Adrenal gland (tissue), 12 donors: ENCODE data around the gene ZNF81. TPM values are rescaled to one million over a fixed set of nuclear protein-coding genes. Genes with fewer than 3 reads are reported as not detected.
"Not testable (repeated sequence)": the region's sequence is repeated elsewhere in the genome, so short reads cannot be mapped to it uniquely, and the experiment has no call there.

Experiments
- DNase-seq, 7 donors: peaks; one replicate each; pipeline ENCODE4 v3.0.0-alpha.2; 2019 to 2020
- H3K27ac ChIP-seq, 5 donors: fragments of 200-600 bp; sonication (generic) in 4 of 5; 1 replicate in 3 of 5; 2 replicates in 2 of 5; pipeline versions ENCODE4 v1.5.1 to v1.8.0; 2016 to 2020; ENCODE audit warnings: mild to moderate bottlenecking in 1 of 5
- H3K27me3 ChIP-seq: fragments of 200-600 bp; 2 replicates; pipeline ENCODE4 v1.8.0; 2021
- H3K36me3 ChIP-seq, 2 donors: fragments of 200-600 bp; replicated peaks in 1 of 2; 1 replicate in 1 of 2; 2 replicates in 1 of 2; pipeline versions ENCODE4 v1.5.1 to v1.8.0; 2018 to 2022
- H3K4me1 ChIP-seq, 2 donors: fragments of 200-600 bp; replicated peaks in 1 of 2; 1 replicate in 1 of 2; 2 replicates in 1 of 2; pipeline versions ENCODE4 v1.5.1 to v1.8.0; 2018 to 2021
- H3K4me3 ChIP-seq, 4 donors: fragments of 200-600 bp; sonication (generic) in 3 of 4; one replicate each; pipeline ENCODE4 v1.5.1; 2016 to 2018
- H3K9me3 ChIP-seq, 3 donors: fragments of 200-600 bp; sonication (generic) in 1 of 3; replicated peaks in 1 of 3; 1 replicate in 2 of 3; 2 replicates in 1 of 3; pipeline versions ENCODE4 v1.5.1 to v1.8.0; 2016 to 2021
- CTCF ChIP-seq, 6 experiments: fragments of 450-650 bp in 4 of 6; fragments of 200-600 bp in 2 of 6; sonication (generic) in 1 of 6; IDR thresholded peaks; 1 replicate in 5 of 6; 2 replicates in 1 of 6; pipeline versions ENCODE4 v1.5.1 to v1.8.0; 2016 to 2021; ENCODE audit warnings: antibody characterized with exemption in 6 of 6, mild to moderate bottlenecking in 2 of 6, moderate library complexity in 1 of 6
- POLR2A ChIP-seq, 2 donors: fragments of 450-650 bp; IDR thresholded peaks; one replicate each; pipeline ENCODE4 v1.6.1; 2017; ENCODE audit warnings: antibody characterized with exemption in 2 of 2, mild to moderate bottlenecking in 2 of 2, moderate library complexity in 1 of 2
- WGBS, 4 donors: extraction: QIAGEN DNeasy Blood & Tissue Kit in 2 of 4; methylation state at CpG; one replicate each; pipeline versions ENCODE4 v1.1.5 to v1.1.7; 2013 to 2017; 5-methylcytosine and 5-hydroxymethylcytosine counted together
- intact Hi-C, 2 donors: fragments of 100-400 bp; cut with DNase I; formaldehyde crosslinking; loops; one replicate each; pipeline versions ENCODE4 v1.14.1 to v1.15.0; 2022 to 2023
- polyA plus RNA-seq, 3 donors: library from polyadenylated mRNA; stranded (reverse); fragments of 200-250 nt in 2 of 3; fragments of 350-450 nt in 1 of 3; fragmentation: Illumina TruSeq in 1 of 3; extraction: RNeasy Lipid Tissue Mini Kit (QIAGEN cat#74804) in 1 of 3; gene quantifications; one replicate each; pipeline ENCODE4 v1.2.3, GENCODE V29; 2013 to 2014
- total RNA-seq, 9 donors: library from RNA; depleted of rRNA in 4 of 9; stranded (reverse); fragments of >200 nt in 4 of 9; fragments of 120-200 nt in 1 of 9; fragmentation: NEBNext Ultra II Directional in 1 of 9; extraction: Animal tissue kit (Norgen Biotek cat#: 25700) in 1 of 9; gene quantifications; one replicate each; pipeline versions ENCODE4 v1.1.0 to v1.2.4, GENCODE V29; 2013 to 2023
- donor health status: healthy with polysubstance abuse.
- donor health status: Bipolar disorder and iron deficiency.
- donor health status: DM: yes; HTN: yes; CAD: no.
- donor health status: DM: no; HTN: no; CAD: no.
- donor health status: DM: no; HTN: no; CAD: no.
- donor health status: DM: yes; HTN: yes; CAD: no.

Gene ZNF81
- total and polyA plus RNA-seq, 12 donors: 0.74 to 13.2 (median 6.4) TPM

- H3K27me3 ChIP-seq: no peaks in the 10 kb centered on the region
- H3K27ac ChIP-seq: no peak overlapping the region
- no peaks in the 10 kb centered on the region for H3K36me3 ChIP-seq
- 60 to 81% (median 73%) methylated on average over 2 of the region's 2 CpGs for WGBS, 4 donors
- no peak for TF ChIP-seq POLR2A (IDR thresholded peaks at IDR 0.05)
- no peak for TF ChIP-seq CTCF (IDR thresholded peaks at IDR 0.05)
- H3K9me3 ChIP-seq: no peaks in the 10 kb centered on the region
- H3K4me3 ChIP-seq: no peak overlapping the region
- DNase-seq: no peak
- intact Hi-C loops: no loop called here
- H3K4me1 ChIP-seq: no peaks in the 10 kb centered on the region
Measured at GRCh38 chrX:47960406-47960805, 123.7 kb downstream of the ZNF81 start.

GRCh38 chrX:47961830-47962229 is 125.1 kb downstream of the ZNF81 start:
- H3K27ac ChIP-seq, H3K4me1 ChIP-seq, H3K27me3 ChIP-seq, DNase-seq, intact Hi-C loops, H3K9me3 ChIP-seq, H3K36me3 ChIP-seq, H3K4me3 ChIP-seq: not testable (repeated sequence)
- WGBS, 4 donors: 57 to 82% (median 62%) methylated on average over 4 to 6 of the region's 6 CpGs

GRCh38 chrX:47965526-47965925 is 128.8 kb downstream of the ZNF81 start:
- H3K36me3 ChIP-seq, H3K27me3 ChIP-seq: not testable (repeated sequence)
- 81 to 99% (median 96%) methylated on average over 4 to 14 of the region's 14 CpGs for WGBS, 4 donors

More at GRCh38 chrX:47965526-47965925, 128.8 kb downstream of the ZNF81 start:
- H3K9me3 ChIP-seq, intact Hi-C loops, DNase-seq, H3K27ac ChIP-seq, H3K4me1 ChIP-seq, H3K4me3 ChIP-seq: not testable (repeated sequence)

Other genes starting within 250 kb of the ZNF81 start
- 1 to 10 TPM in 6 of 9 donors, under 1 TPM in 2, not detected in 1; 0.12 to 8.2 (median 3.1) TPM for gene SYN1, start 217.0 kb upstream of the ZNF81 start, total RNA-seq
- 10 to 100 TPM in 1 of 3 donors, 1 to 10 TPM in 2; 3.8 to 16.5 (median 6.2) TPM for gene SYN1, start 217.0 kb upstream of the ZNF81 start, polyA plus RNA-seq
- 10 to 100 TPM in 3 of 9 donors, 1 to 10 TPM in 5, under 1 TPM in 1; 0.91 to 14.5 (median 8.2) TPM for gene CFP, start 207.0 kb upstream of the ZNF81 start, total RNA-seq
- gene CFP, start 207.0 kb upstream of the ZNF81 start, polyA plus RNA-seq: 10 to 100 TPM in 2 of 3 donors, 1 to 10 TPM in 1; 1.2 to 12.0 (median 10.5) TPM
- gene ELK1, start 186.3 kb upstream of the ZNF81 start, total RNA-seq: 10 to 100 TPM; 24.9 to 78.8 (median 57.2) TPM
- gene ELK1, start 186.3 kb upstream of the ZNF81 start, polyA plus RNA-seq: 10 to 100 TPM; 21.6 to 38.4 (median 21.8) TPM
- gene UXT, start 177.7 kb upstream of the ZNF81 start, total RNA-seq: 100 to 1,000 TPM; 120 to 176 (median 150) TPM
- gene UXT, start 177.7 kb upstream of the ZNF81 start, polyA plus RNA-seq: 100 to 1,000 TPM; 135 to 163 (median 152) TPM
- gene ZNF182, start 167.1 kb downstream of the ZNF81 start, total RNA-seq: 1 to 10 TPM; 1.9 to 6.2 (median 3.4) TPM
- 1 to 10 TPM; 5.1 to 7.3 (median 6.5) TPM for gene ZNF182, start 167.1 kb downstream of the ZNF81 start, polyA plus RNA-seq
- not detected for gene SPACA5, start 170.1 kb downstream of the ZNF81 start, total RNA-seq
- not detected for gene SPACA5, start 170.1 kb downstream of the ZNF81 start, polyA plus RNA-seq
- gene ZNF630, start 234.7 kb downstream of the ZNF81 start, total RNA-seq: 1 to 10 TPM in 8 of 9 donors, under 1 TPM in 1; 0.74 to 5.5 (median 3.1) TPM
- gene ZNF630, start 234.7 kb downstream of the ZNF81 start, polyA plus RNA-seq: 1 to 10 TPM; 3.1 to 3.5 (median 3.1) TPM